Ectodermal cell (in vitro differentiated cells): ENCODE data around the gene NEO1.

Experiments used
- H3K27ac ChIP-seq: 2 replicates; pipeline ENCODE4 v1.7.0; 2013; ENCODE audit warnings: mild to moderate bottlenecking, low read depth, low read length; ENCODE audit not compliant: insufficient read depth, poor library complexity, severe bottlenecking
- H3K27me3 ChIP-seq: 2 replicates; pipeline ENCODE4 v1.7.0; 2013; ENCODE audit warnings: mild to moderate bottlenecking, low read length; ENCODE audit not compliant: insufficient read depth, control insufficient read depth, poor library complexity, severe bottlenecking
- H3K36me3 ChIP-seq: one replicate; pipeline ENCODE4 v1.7.0; 2013; ENCODE audit warnings: low read length; ENCODE audit not compliant: control insufficient read depth, insufficient read depth
- H3K4me1 ChIP-seq: one replicate; pipeline ENCODE4 v1.7.0; 2013; ENCODE audit warnings: low read length; ENCODE audit not compliant: control insufficient read depth, insufficient read depth
- H3K4me3 ChIP-seq: 2 replicates; pipeline ENCODE4 v1.7.0; 2013; ENCODE audit warnings: low read depth, low read length, control low read depth; ENCODE audit not compliant: insufficient read depth
- H3K9me3 ChIP-seq: 2 replicates; pipeline ENCODE4 v1.7.0; 2013; ENCODE audit warnings: mild to moderate bottlenecking, low read length, moderate library complexity; ENCODE audit not compliant: control insufficient read depth
- WGBS, 2 experiments: methylation state at CpG; one replicate each; pipeline ENCODE4 v1.1.7; 2013; ENCODE audit warnings: missing lambda C conversion rate in 2 of 2; 5-methylcytosine and 5-hydroxymethylcytosine counted together

Gene NEO1

DNA sequence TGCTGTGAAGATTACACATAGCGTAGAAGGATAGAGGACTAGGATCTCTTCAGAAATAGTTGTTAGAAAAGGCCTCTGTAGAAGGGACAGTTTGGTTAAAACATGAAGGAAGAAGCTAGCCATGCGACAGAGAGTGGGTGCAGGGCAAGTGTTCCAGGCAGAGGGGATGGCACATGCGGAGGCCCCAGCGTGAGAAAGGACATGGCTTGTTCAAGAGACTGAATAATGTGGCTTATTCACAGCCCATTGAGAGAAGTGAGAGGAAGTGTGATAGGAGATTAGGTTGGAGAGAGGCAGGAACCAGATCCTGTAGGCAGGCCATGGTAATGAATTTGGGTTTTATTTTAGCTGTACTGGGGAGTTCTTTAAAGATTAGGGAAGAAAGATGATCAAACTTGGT is 56.4 kb downstream of the NEO1 start:
- Histone ChIP-seq H3K9me3 (no peaks in the 10 kb centered on the region), H3K27ac (no peak overlapping the region), H3K4me1 (no peaks in the 10 kb centered on the region), H3K27me3 (no peaks in the 10 kb centered on the region), H3K4me3 (no peak overlapping the region), H3K36me3 (no peaks in the 10 kb centered on the region)
- WGBS, 2 experiments, result 67% methylated on average over 4 of the region's 4 CpGs

DNA sequence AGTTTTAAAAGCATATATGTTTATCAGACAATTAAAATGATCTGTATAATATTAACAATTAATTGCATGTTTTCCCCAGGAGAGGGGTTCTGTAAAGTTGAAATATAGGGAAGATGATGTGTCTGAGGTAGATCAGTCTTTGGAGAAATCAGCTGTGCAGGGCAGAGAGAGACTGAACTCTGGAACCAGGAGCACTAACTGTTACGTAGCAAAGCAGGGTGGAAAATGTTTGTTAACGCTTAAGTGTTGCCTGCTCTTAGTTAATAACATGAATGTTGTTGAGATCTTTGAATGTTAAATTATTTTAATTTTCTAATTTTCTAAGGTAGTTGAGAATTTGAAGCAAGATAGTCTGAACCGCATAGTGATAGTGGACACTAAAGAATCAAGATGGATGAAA is 57.5 kb downstream of the NEO1 start:
- H3K27me3 ChIP-seq, result no peaks in the 10 kb centered on the region
- H3K36me3 ChIP-seq, result no peaks in the 10 kb centered on the region
- no peak overlapping the region for H3K4me3 ChIP-seq
- no peaks in the 10 kb centered on the region for H3K9me3 ChIP-seq
- no peak overlapping the region for H3K27ac ChIP-seq
- no peaks in the 10 kb centered on the region for H3K4me1 ChIP-seq
- 80 to 81% methylated on average over 3 of the region's 3 CpGs for WGBS, 2 experiments

DNA sequence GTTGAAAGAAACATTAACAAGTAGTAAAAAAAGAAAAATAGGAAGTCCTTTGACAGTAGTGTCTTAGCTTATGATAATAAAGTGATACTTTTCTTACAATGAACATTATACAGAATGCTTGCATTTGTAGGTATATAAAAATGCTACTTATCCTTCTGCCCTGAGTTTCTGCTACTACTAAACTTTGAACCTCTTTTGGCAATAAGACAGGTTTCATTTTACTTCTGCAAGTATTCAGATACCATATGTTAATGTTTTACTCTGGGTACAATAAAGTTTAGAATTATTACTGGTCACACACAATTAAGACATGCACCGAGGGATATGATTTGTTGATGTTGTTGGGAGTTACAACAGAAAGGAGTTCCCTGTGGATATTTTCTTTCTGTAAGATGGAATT is 57.9 kb downstream of the NEO1 start:
- Histone ChIP-seq H3K4me1 (no peaks in the 10 kb centered on the region), H3K4me3 (no peak overlapping the region), H3K36me3 (no peaks in the 10 kb centered on the region), H3K9me3 (no peaks in the 10 kb centered on the region), H3K27me3 (no peaks in the 10 kb centered on the region), H3K27ac (no peak overlapping the region)
- WGBS, 2 experiments, result 95 to 100% methylated on average over 1 of the region's 1 CpG

DNA sequence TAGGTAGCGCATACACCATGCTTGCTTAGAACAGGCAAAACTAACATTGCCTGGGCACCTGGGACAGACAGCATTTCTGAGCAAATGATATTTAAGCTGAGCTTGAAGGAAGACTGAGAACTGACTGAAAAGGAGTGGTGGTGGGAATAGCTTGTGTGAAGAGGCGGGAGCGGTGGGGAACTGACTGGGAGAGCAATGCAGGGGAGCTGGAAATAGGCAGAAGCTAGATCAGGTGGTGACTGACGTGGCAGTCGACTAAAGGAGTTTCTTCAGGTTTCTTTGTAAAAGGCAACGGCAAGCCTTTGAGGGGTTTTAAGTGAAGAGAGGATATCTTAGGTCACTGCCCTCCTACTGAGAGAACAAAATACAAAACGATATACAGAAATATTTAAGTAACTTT is 61.8 kb downstream of the NEO1 start:
- Histone ChIP-seq H3K36me3 (no peaks in the 10 kb centered on the region), H3K4me3 (no peak overlapping the region), H3K4me1 (no peaks in the 10 kb centered on the region), H3K9me3 (no peaks in the 10 kb centered on the region), H3K27me3 (no peaks in the 10 kb centered on the region), H3K27ac (no peak overlapping the region)
- 52 to 56% methylated on average over 6 of the region's 7 CpGs for WGBS, 2 experiments

DNA sequence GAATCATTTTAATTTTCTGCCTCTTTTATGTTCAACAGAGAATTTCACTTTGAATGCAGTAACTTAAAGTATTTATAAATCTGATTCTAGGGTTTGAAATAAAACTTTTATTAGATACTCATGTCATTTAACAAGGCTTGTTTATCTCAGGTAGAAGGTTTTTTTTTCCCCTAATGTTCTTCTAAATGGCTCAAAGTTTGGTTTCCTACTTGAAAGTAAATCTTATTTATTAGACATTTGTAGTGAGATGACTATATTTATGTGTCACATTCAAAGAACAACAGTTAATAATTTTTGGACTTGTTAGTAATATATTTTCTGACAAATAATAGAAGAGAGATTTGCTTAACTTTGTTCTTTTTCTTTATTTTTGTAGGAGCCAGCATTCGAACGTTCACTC is 63.9 kb downstream of the NEO1 start:
- no peaks in the 10 kb centered on the region for H3K36me3 ChIP-seq
- WGBS, 2 experiments, result 95 to 100% methylated on average over 2 of the region's 2 CpGs
- H3K27ac ChIP-seq, result no peak overlapping the region
- no peaks in the 10 kb centered on the region for H3K27me3 ChIP-seq
- H3K9me3 ChIP-seq, result no peaks in the 10 kb centered on the region
- H3K4me1 ChIP-seq, result no peaks in the 10 kb centered on the region
- H3K4me3 ChIP-seq, result no peak overlapping the region

DNA sequence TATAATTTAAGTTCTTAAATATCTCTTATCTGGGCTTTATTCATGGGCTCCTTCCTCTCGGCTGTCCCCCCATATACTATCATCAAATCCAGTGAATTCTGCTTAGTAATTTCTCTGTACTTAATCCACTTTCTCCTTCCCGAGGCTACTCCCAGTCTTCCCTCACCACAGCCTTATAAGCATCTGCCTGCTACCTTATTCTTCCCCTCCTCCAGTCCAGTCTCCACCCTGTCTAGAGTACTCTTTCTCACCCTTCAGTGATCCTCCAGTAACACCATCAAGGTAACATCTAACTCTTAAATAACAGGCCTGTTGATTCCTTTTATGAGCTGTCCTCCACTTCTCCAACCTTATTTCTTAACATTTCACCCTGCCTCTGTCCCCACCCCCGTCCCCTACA is 65.8 kb downstream of the NEO1 start:
- Histone ChIP-seq H3K27ac (no peak overlapping the region), H3K36me3 (peaks cover under 1% of the 10 kb centered on the region), H3K4me3 (no peak overlapping the region), H3K4me1 (no peaks in the 10 kb centered on the region), H3K9me3 (no peaks in the 10 kb centered on the region), H3K27me3 (no peaks in the 10 kb centered on the region)
- 87 to 89% methylated on average over 3 of the region's 3 CpGs for WGBS, 2 experiments

DNA sequence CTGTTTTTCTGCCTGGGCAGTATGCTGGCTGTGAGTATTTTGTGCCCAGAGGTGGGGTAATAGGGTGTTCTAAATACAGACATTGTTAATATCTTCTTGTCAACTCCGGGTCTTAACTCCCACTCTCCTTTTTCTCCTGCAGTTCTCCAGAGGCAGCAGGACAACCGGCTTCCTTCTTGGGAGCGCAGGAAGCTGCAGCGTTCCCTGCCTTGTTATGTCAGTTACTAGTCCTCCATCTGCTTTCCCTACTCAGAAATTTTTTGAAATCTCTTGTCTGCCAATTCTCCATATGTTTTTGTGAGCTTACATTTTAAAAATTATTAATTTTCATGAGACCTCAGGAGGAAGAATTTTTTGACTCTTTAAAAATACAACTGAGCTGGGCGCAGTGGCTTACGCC is 67.2 kb downstream of the NEO1 start:
- Histone ChIP-seq H3K36me3 (peaks cover 5% of the 10 kb centered on the region), H3K27me3 (no peaks in the 10 kb centered on the region)
- 92% methylated on average over 6 of the region's 6 CpGs for WGBS, 2 experiments

DNA sequence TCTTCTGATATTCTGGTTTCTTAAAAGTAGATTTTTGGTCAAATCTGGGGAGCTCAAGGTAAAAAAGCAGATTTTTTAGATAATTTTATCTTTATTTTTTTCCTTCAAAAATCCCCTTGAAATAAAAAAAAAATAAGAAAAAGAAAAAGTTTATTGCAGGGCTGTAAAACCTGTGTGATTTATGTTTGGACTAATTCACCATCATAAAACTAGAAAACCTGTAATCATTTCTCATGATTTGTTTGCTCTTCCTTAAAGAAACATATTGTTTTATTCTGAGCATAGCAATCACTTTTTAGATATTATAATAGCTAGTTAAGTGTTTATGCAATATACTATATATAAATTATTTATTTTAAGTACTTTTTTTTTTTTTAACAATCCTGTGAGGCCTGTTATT is 68.0 kb downstream of the NEO1 start:
- H3K4me3 ChIP-seq, result no peak overlapping the region
- H3K27ac ChIP-seq, result no peak overlapping the region
- H3K27me3 ChIP-seq, result no peaks in the 10 kb centered on the region
- H3K9me3 ChIP-seq, result no peaks in the 10 kb centered on the region
- no peaks in the 10 kb centered on the region for H3K4me1 ChIP-seq
- peaks cover 5% of the 10 kb centered on the region for H3K36me3 ChIP-seq

More for the DNA sequence above, 67.2 kb downstream of the NEO1 start:
- Histone ChIP-seq H3K9me3 (no peaks in the 10 kb centered on the region), H3K4me3 (no peak overlapping the region), H3K27ac (no peak overlapping the region), H3K4me1 (no peaks in the 10 kb centered on the region)

DNA sequence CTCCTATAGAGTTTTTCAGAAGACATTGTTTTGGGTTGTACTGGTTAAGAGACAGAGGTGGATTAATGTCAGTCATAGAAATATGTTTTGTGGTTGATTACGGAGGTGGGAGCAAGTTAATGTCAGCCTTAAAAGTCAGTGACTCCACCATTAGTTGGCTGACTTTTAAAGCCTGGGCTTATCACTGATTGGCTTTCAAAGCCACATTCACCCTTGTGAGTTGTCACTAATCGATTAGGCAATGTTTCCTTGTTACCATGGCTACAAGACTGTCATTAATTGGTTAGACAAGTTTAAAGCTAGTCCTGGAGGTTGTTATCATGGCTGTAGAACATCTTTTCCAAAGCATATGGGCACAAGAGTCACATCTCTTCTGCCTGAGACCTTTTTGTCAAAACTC is 73.0 kb downstream of the NEO1 start:
- Histone ChIP-seq H3K27me3 (no peaks in the 10 kb centered on the region), H3K36me3 (peaks cover 5% of the 10 kb centered on the region), H3K9me3 (no peaks in the 10 kb centered on the region), H3K27ac (no peak overlapping the region), H3K4me1 (no peaks in the 10 kb centered on the region), H3K4me3 (no peak overlapping the region)
- WGBS, 2 experiments, result 92% methylated on average over 2 of the region's 2 CpGs

DNA sequence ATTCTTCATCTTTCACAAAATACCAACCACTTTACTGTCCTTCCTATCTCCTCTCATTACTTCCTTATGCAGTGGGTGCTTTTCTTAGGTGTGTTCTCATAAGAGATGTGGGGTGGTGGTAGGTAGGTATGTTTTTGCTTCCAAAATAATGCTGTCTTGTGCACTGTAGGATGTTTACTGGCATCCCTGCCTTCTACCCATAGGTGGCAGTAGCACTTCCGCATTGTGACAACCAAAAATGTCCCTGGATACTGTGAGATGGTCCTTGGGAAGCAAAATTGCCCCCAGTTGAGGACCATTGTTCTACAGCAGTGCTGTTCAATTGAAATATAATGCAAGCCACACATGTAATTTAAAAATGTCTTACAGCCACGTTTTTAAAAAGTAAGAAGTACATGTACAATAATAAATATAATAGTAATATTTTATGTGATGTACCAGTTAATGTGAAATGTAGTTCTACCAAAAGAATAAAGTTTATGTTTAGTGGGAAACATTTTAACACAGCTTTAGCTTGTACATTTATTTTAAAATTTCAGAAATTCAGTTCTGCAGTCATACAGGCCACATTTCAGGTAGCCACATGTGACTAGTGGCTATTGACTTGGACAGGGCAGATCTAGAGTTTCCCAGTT is 75.2 kb downstream of the NEO1 start:
- Histone ChIP-seq H3K4me1 (no peaks in the 10 kb centered on the region), H3K36me3 (peaks cover 11% of the 10 kb centered on the region), H3K9me3 (no peaks in the 10 kb centered on the region), H3K27ac (no peak overlapping the region), H3K27me3 (no peaks in the 10 kb centered on the region), H3K4me3 (no peak overlapping the region)
- WGBS, 2 experiments, result 79 to 90% methylated on average over 1 of the region's 2 CpGs

DNA sequence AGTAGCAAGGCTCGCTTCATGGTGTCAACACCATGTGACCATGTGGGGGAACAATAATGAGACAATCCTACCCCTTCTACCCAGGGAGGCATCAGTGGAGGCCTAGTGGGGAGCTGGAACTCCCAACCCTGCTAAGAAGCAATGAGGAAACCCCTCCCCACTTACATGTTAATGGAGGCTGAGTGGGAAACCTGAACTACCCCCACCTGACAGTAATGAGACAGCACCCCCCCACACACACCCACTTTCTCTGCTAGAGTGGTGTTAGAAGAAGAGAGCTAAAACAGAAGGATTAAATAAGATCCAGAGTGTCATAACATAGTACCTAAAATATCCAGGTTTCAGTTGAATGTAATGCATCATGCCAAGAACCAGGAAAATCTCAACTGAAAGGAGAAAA is 78.6 kb downstream of the NEO1 start:
- H3K36me3 ChIP-seq, result peaks cover 6% of the 10 kb centered on the region

More for the DNA sequence above, 78.6 kb downstream of the NEO1 start:
- Histone ChIP-seq H3K27ac (no peak overlapping the region), H3K4me1 (no peaks in the 10 kb centered on the region), H3K9me3 (no peaks in the 10 kb centered on the region), H3K27me3 (no peaks in the 10 kb centered on the region), H3K4me3 (no peak overlapping the region)
- 93 to 100% methylated on average over 1 of the region's 1 CpG for WGBS, 2 experiments
